Measurements from ENCODE around the gene FOXRED2. TPM values are rescaled to one million over a fixed set of nuclear protein-coding genes. Genes with fewer than 3 reads are reported as not detected.

FOXRED2 gene
- total and polyA plus RNA-seq, 2 of the 8 experiments (the other 6 are each of a cell fraction or from before 2014, with no cell fraction given), result 11.5 to 27.8 TPM

- H4K5ac ChIP-seq (ENCODE audit: insufficient read length, low read depth, low read length), result no peak overlapping the region
- no peak overlapping the region for H4K91ac ChIP-seq (replicated peaks; ENCODE audit: insufficient read length, low read length)
- POLR2A ChIA-PET (ENCODE audit: partially characterized antibody), result interaction anchor here (0.8 to 1.6 kb wide), 9 partner anchors 10 to 113 kb away, joined by 3 to 9 read pairs (median 4); no protein-coding TSS in a partner anchor
- H3K56ac ChIP-seq (replicated peaks; ENCODE audit: insufficient read length, low read depth, low read length), result no peak overlapping the region
- H3K79me2 ChIP-seq (ENCODE audit: control insufficient read depth in 1 of 2, insufficient read depth in 2 of 2, low read length in 2 of 2), result no peaks in the 10 kb centered on the region
- no peak overlapping the region for H3K9ac ChIP-seq (replicated peaks in 1 of 4; ENCODE audit: extremely low read depth in 1 of 4, low read depth in 3 of 4, low read length in 3 of 4)
- H2AFZ ChIP-seq (ENCODE audit: low read length), result peak overlapping the region; percentile 58
- no peak overlapping the region for H3K4me2 ChIP-seq (ENCODE audit: insufficient read depth in 1 of 2, low read depth in 2 of 2, low read length in 2 of 2)
- no peak overlapping the region for H3K14ac ChIP-seq (ENCODE audit: insufficient read length)
- no peak overlapping the region for H3K4me3 ChIP-seq (ENCODE audit: extremely low read depth in 1 of 4, insufficient read depth in 2 of 4, low read depth in 3 of 4, low read length in 4 of 4)
- no peak overlapping the region for H2AK5ac ChIP-seq (ENCODE audit: low read depth, low read length)
- H3K36me3 ChIP-seq (ENCODE audit: control insufficient read depth in 2 of 4, insufficient read depth in 4 of 4, low read length in 3 of 4), result no peaks in the 10 kb centered on the region
- no peak for FAIRE-seq
- no peak overlapping the region for H3K27ac ChIP-seq (ENCODE audit: low read depth, low read length)
- no peaks in the 10 kb centered on the region for H4K20me1 ChIP-seq (replicated peaks in 1 of 2; ENCODE audit: control insufficient read depth in 1 of 2, insufficient read depth in 2 of 2, low read length in 2 of 2)
- DNase-seq (ENCODE audit: low read depth in 1 of 2, low spot score in 2 of 2), result no peak
- no peak overlapping the region for H2BK120ac ChIP-seq (replicated peaks; ENCODE audit: low read depth, low read length)
- H2BK12ac ChIP-seq (ENCODE audit: low read depth, low read length), result no peak overlapping the region
- H2BK5ac ChIP-seq (ENCODE audit: low read depth, low read length), result no peak overlapping the region
- WGBS, 2 experiments (ENCODE audit: extremely low coverage in 1 of 2, insufficient coverage in 1 of 2, insufficient read length in 1 of 2, insufficient replicate concordance in 2 of 2, low coverage in 1 of 2, low lambda C conversion rate in 2 of 2, missing lambda C conversion rate in 1 of 2), result 91% methylated on average over 11 of the region's 12 CpGs; no CpG with 5 or more reads in 1 of the 2 experiments
- H3K79me1 ChIP-seq (ENCODE audit: low read depth, low read length), result no peaks in the 10 kb centered on the region
- no peak overlapping the region for H2BK20ac ChIP-seq (ENCODE audit: low read length)
- H3K23me2 ChIP-seq (ENCODE audit: low read depth, low read length), result no peaks in the 10 kb centered on the region
- no peak overlapping the region for H3K4ac ChIP-seq (replicated peaks; ENCODE audit: insufficient read length, low read depth, low read length)
- peaks cover 0 to 5% (median 2%) of the 10 kb centered on the region in 4 experiments; a peak in 3 of 7 replicates for H3K4me1 ChIP-seq (replicated peaks in 1 of 4; ENCODE audit: control insufficient read depth in 3 of 4, insufficient read depth in 4 of 4, low read length in 3 of 4)
- H3K9me3 ChIP-seq (ENCODE audit: insufficient read depth in 2 of 2, low read depth in 1 of 2, low read length in 1 of 2), result no peaks in the 10 kb centered on the region
- CTCF ChIA-PET (ENCODE audit: partially characterized antibody), result interaction anchor here (1.1 to 2.3 kb wide), 4 partner anchors 14 to 142 kb away, joined by 3 to 10 read pairs (median 4); no protein-coding TSS in a partner anchor
- H4K8ac ChIP-seq (ENCODE audit: extremely low read depth, insufficient read depth, low read length), result no peak overlapping the region; the same call in 1 of the 2 replicates
- H3K18ac ChIP-seq (ENCODE audit: extremely low read depth, low read length), result no peak overlapping the region
- H3K27me3 ChIP-seq (replicated peaks in 1 of 4; ENCODE audit: control insufficient read depth in 3 of 4, extremely low read depth in 1 of 4, insufficient read depth in 3 of 4, low read length in 3 of 4), result no peaks in the 10 kb centered on the region
- 0 out of 2 replicates have a peak overlapping the region, but pooled peaks have one; percentile 90 for H2BK15ac ChIP-seq (ENCODE audit: low read length)
- H3K23ac ChIP-seq (ENCODE audit: insufficient read length), result no peak overlapping the region
- TF ChIP-seq ZNF274 (IDR thresholded peaks at IDR 0.05; ENCODE audit: borderline replicate concordance, extremely low read depth, low read length) (no peak), EZH2 (IDR thresholded peaks at IDR 0.05; ENCODE audit: low read depth, low read length, severe bottlenecking) (no peak), POLR2A (IDR thresholded peaks at IDR 0.05; ENCODE audit: control extremely low read depth in 1 of 2, low read depth in 2 of 2, low read length in 2 of 2) (no peak), ATF3 (IDR thresholded peaks at IDR 0.05; ENCODE audit: insufficient read depth, low read depth, low read length) (no peak), CBX8 (IDR thresholded peaks at IDR 0.05; ENCODE audit: borderline replicate concordance, low read depth, low read length) (no peak), USF2 (IDR thresholded peaks at IDR 0.05; ENCODE audit: low read length) (no peak), BRCA1 (IDR thresholded peaks at IDR 0.05; ENCODE audit: low read depth, low read length) (no peak), POLR2AphosphoS5 (IDR thresholded peaks at IDR 0.05; ENCODE audit: low read depth, low read length) (no peak), SIN3A (conservative IDR thresholded peaks at IDR 0.05 in 1 of 2, IDR thresholded peaks at IDR 0.05 in 1 of 2; ENCODE audit: low read depth in 1 of 2, low read length in 2 of 2) (no peak)
Measured at GRCh38 chr22:36442506-36443197, 64.2 kb downstream of the FOXRED2 start.
